ENCODE measurements around the gene CNIH1. TPM values are rescaled to one million over a fixed set of nuclear protein-coding genes. Genes with fewer than 3 reads are reported as not detected.

CNIH1 gene
- total RNA-seq, 4 donors from 2014 or later, result 18.7 to 177 (median 142) TPM

DNA sequence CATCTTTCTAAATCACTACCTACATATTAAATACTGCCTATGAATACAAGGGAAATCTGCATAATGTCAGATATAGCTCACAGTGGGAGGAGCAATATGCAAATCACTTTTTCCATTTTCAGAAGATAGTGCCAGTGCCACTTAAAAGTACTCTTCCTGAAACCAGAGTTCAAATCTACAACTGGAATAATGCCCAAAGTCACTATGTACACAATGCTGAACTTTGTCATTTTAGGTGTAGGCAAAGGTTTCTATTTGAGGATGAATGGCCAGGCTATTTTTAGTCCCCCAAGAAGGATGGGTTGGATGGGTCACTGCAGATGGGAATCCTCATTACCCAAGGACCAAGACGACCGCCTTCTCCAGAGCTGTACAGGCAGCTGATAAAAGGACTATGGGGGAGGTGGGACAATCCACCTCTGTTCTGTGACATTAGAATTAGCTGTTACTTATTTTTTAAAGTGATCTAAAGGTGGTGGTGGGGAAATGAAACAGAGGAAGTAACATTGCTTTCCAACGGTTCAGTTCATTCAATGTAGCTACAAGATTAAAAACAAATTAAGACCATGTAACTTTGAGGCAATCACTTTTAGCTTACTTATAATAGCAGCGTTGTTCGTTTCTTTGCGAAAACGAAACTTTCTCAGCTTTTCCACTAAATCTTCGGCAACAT lies 42.0 kb upstream of the CNIH1 start:
- Histone ChIP-seq H3K4me3 (no peak overlapping the region), H3K36me3 (no peaks in the 10 kb centered on the region), H3K9me3 (no peaks in the 10 kb centered on the region), H3K4me1 (no peaks in the 10 kb centered on the region), H3K27ac (no peak overlapping the region), H3K27me3 (no peaks in the 10 kb centered on the region)
- intact Hi-C loops (cut with DNase I; ENCODE audit: low total_unique reads), result no loop called here
- DNase-seq, result no peak
- TF ChIP-seq, protein P1, sequence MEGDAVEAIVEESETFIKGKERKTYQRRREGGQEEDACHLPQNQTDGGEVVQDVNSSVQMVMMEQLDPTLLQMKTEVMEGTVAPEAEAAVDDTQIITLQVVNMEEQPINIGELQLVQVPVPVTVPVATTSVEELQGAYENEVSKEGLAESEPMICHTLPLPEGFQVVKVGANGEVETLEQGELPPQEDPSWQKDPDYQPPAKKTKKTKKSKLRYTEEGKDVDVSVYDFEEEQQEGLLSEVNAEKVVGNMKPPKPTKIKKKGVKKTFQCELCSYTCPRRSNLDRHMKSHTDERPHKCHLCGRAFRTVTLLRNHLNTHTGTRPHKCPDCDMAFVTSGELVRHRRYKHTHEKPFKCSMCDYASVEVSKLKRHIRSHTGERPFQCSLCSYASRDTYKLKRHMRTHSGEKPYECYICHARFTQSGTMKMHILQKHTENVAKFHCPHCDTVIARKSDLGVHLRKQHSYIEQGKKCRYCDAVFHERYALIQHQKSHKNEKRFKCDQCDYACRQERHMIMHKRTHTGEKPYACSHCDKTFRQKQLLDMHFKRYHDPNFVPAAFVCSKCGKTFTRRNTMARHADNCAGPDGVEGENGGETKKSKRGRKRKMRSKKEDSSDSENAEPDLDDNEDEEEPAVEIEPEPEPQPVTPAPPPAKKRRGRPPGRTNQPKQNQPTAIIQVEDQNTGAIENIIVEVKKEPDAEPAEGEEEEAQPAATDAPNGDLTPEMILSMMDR (IDR thresholded peaks at IDR 0.05), result no peak
- no peak for TF ChIP-seq POLR2A (IDR thresholded peaks at IDR 0.05)

DNA sequence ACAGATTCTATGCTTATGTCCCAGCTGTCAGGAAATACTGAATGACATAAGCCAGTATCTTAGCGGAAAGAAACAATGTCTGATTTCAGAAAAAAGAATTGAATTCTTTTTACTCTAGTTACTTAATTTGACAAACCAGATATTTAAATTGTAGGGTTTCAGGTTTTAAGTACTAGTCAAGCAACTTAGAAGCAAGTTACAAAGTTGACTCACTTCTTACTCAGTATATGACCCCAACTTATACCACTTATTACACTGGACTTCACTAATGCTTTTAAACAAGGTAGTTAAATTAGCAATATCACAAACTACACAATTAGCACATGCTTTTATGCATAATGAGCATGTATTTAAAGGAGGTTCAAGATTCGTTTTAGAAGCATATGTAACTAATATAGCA lies 40.5 kb upstream of the CNIH1 start:
- H3K4me3 ChIP-seq, result no peak overlapping the region
- intact Hi-C loops (cut with DNase I; ENCODE audit: low total_unique reads), result no loop called here
- no peak overlapping the region for H3K27ac ChIP-seq
- H3K9me3 ChIP-seq, result no peaks in the 10 kb centered on the region
- H3K4me1 ChIP-seq, result no peaks in the 10 kb centered on the region
- H3K27me3 ChIP-seq, result no peaks in the 10 kb centered on the region
- no peak for DNase-seq
- H3K36me3 ChIP-seq, result no peaks in the 10 kb centered on the region
- no peak for TF ChIP-seq POLR2A (IDR thresholded peaks at IDR 0.05)
- TF ChIP-seq, protein P1 (IDR thresholded peaks at IDR 0.05), result no peak

DNA sequence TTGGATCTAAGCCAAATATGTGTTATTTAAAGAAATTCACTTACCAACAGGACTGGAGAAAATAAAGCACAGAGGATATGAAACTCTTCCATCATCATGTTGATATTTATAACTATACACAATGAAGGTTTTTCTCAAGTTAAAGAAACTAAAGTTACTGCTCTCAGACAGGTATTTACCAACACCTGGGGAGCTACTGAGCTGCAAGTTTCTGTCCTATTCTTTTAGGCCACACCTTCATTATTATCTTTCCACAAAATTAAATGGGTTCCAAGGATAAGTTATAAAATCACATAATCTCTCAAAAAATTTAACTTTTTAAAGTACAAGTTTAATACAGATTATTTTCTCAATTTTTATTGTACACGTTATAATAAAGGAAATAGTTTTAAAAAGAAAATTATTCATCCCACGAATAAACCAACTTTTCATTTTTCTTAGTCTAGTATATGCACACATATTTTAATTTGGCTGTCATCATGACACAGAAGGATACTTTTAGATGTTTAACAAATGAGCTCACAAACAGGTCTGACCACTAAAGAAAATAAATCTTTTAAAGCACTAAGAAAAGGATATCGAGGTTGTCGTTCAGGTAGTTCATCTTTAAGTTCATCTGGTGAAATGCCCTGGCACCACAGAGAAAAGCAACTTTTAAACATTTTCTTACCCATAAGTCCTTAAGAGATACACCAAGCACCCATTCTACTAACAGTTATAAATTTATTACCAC lies 39.8 kb upstream of the CNIH1 start:
- H3K27me3 ChIP-seq, result no peaks in the 10 kb centered on the region
- no peaks in the 10 kb centered on the region for H3K9me3 ChIP-seq
- no peak for TF ChIP-seq POLR2A (IDR thresholded peaks at IDR 0.05)
- TF ChIP-seq, protein P1 (IDR thresholded peaks at IDR 0.05), result no peak
- H3K4me1 ChIP-seq, result no peaks in the 10 kb centered on the region
- H3K4me3 ChIP-seq, result no peak overlapping the region
- H3K27ac ChIP-seq, result no peak overlapping the region
- intact Hi-C loops (cut with DNase I; ENCODE audit: low total_unique reads), result no loop called here
- H3K36me3 ChIP-seq, result no peaks in the 10 kb centered on the region
- DNase-seq, result no peak

DNA sequence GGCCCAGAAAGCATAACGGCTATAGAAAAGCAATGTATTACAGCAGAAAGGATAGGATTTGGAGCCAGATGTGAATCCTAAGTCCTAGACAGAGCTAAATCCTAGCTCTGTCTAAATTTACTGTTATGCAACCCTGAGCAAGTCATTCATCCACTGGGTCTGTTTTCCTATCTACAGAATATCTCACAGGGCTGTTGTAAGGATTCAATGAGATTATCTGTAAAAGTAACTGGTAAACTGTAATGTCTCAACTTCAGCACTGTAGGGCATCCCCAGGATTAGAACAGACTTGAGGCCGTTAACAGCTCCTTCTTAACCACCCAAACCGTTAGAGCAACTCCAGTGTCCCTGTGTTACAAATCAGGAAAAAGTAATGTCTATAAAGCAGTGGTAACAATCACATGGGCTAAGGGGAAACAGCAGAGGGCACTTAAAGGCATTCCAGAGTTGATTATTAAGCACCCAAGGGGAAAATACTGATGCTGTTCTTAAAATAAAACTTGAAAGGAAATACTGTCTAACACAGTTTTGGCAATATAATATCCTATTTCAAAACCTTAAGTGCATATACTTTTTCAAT lies 37.6 kb upstream of the CNIH1 start:
- no peaks in the 10 kb centered on the region for H3K9me3 ChIP-seq
- no peak overlapping the region for H3K27ac ChIP-seq
- no peaks in the 10 kb centered on the region for H3K27me3 ChIP-seq
- intact Hi-C loops (cut with DNase I; ENCODE audit: low total_unique reads), result no loop called here
- no peak overlapping the region for H3K4me3 ChIP-seq
- H3K36me3 ChIP-seq, result no peaks in the 10 kb centered on the region
- TF ChIP-seq, protein P1 (IDR thresholded peaks at IDR 0.05), result no peak
- DNase-seq, result no peak
- no peaks in the 10 kb centered on the region for H3K4me1 ChIP-seq

DNA sequence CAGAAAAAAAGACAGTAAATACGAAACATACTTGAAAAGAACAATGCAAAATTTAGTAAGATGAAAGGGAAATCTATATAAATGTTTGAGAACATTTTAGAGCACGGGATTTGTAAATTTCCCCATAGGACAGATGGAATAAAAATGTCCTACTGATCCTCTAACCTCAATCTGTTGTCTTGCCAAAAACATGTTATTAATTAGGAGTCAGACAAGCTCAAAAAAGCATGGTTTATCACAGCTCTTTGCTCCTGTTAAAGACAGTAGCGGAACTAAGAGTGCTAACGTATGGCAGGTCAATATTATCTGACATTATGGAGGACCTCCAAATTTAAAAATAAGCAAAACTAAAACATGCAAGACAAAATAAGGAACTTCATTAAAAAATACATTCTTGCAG lies 34.7 kb upstream of the CNIH1 start:
- Histone ChIP-seq H3K4me1 (no peaks in the 10 kb centered on the region), H3K9me3 (no peaks in the 10 kb centered on the region), H3K36me3 (no peaks in the 10 kb centered on the region), H3K27me3 (no peaks in the 10 kb centered on the region), H3K4me3 (no peak overlapping the region), H3K27ac (peak overlapping the region; percentile 44 to 55)
- DNase-seq, result no peak
- TF ChIP-seq POLR2A (IDR thresholded peaks at IDR 0.05), result no peak
- TF ChIP-seq, protein P1 (IDR thresholded peaks at IDR 0.05), result no peak
- intact Hi-C loops (cut with DNase I; ENCODE audit: low total_unique reads), result no loop called here
